Measurements from ENCODE around the gene CEBPZ.

Gene CEBPZ

GRCh38 chr2:37171624-37171950, 59.8 kb downstream of the CEBPZ start:
- Histone ChIP-seq H3K79me2 (ENCODE audit: insufficient read depth, low read length) (no peaks in the 10 kb centered on the region), H3K9ac (ENCODE audit: low read depth, low read length) (no peak overlapping the region), H3K9me3 (ENCODE audit: insufficient read depth, low read length, severe bottlenecking) (no peaks in the 10 kb centered on the region), H3K36me3 (ENCODE audit: insufficient read depth, low read length) (no peaks in the 10 kb centered on the region), H4K20me1 (ENCODE audit: insufficient read depth, low read length) (no peaks in the 10 kb centered on the region), H3K27ac (ENCODE audit: low read length) (no peak overlapping the region), H3K4me3 (ENCODE audit: low read depth in 1 of 2, low read length in 2 of 2) (no peak overlapping the region), H3K4me1 (ENCODE audit: insufficient read depth, low read length) (no peaks in the 10 kb centered on the region), H3K4me2 (ENCODE audit: insufficient read depth, low read length) (no peak overlapping the region), H3K27me3 (ENCODE audit: insufficient read depth, low read length, poor library complexity) (no peaks in the 10 kb centered on the region), H2AFZ (ENCODE audit: low read depth, low read length) (no peak overlapping the region)
- DNase-seq (no peak), ATAC-seq (ENCODE audit: insufficient read depth, low read depth) (no peak)
- TF ChIP-seq CTCF (IDR thresholded peaks at IDR 0.05; ENCODE audit: borderline replicate concordance, extremely low read depth, low read length, poor library complexity, severe bottlenecking) (no peak), EZH2 (IDR thresholded peaks at IDR 0.05; ENCODE audit: borderline replicate concordance, low read depth, low read length, severe bottlenecking) (no peak)

GRCh38 chr2:37168217-37168981, 63.0 kb downstream of the CEBPZ start:
- TF ChIP-seq EZH2 (IDR thresholded peaks at IDR 0.05; ENCODE audit: borderline replicate concordance, low read depth, low read length, severe bottlenecking) (no peak), CTCF (IDR thresholded peaks at IDR 0.05; ENCODE audit: borderline replicate concordance, extremely low read depth, low read length, poor library complexity, severe bottlenecking) (peak; percentile 82)
- no peaks in the 10 kb centered on the region for H4K20me1 ChIP-seq (ENCODE audit: insufficient read depth, low read length)
- H3K9ac ChIP-seq (ENCODE audit: low read depth, low read length) = no peak overlapping the region
- no peaks in the 10 kb centered on the region for H3K27me3 ChIP-seq (ENCODE audit: insufficient read depth, low read length, poor library complexity)
- no peak overlapping the region for H3K4me2 ChIP-seq (ENCODE audit: insufficient read depth, low read length)
- ATAC-seq (ENCODE audit: insufficient read depth, low read depth) (peak; percentile 99), DNase-seq (peak; percentile 48)
- H3K36me3 ChIP-seq (ENCODE audit: insufficient read depth, low read length) = no peaks in the 10 kb centered on the region
- peaks cover 15% of the 10 kb centered on the region for H3K9me3 ChIP-seq (ENCODE audit: insufficient read depth, low read length, severe bottlenecking)
- H3K79me2 ChIP-seq (ENCODE audit: insufficient read depth, low read length) = no peaks in the 10 kb centered on the region
- no peak overlapping the region for H3K4me3 ChIP-seq (ENCODE audit: low read depth in 1 of 2, low read length in 2 of 2)
- peak overlapping the region; percentile 45; the same call in 1 of the 2 replicates for H2AFZ ChIP-seq (ENCODE audit: low read depth, low read length)
- no peak overlapping the region for H3K27ac ChIP-seq (ENCODE audit: low read length)
- H3K4me1 ChIP-seq (ENCODE audit: insufficient read depth, low read length) = no peaks in the 10 kb centered on the region

GRCh38 chr2:37167636-37168180, 63.7 kb downstream of the CEBPZ start:
- TF ChIP-seq CTCF (IDR thresholded peaks at IDR 0.05; ENCODE audit: borderline replicate concordance, extremely low read depth, low read length, poor library complexity, severe bottlenecking) (no peak), EZH2 (IDR thresholded peaks at IDR 0.05; ENCODE audit: borderline replicate concordance, low read depth, low read length, severe bottlenecking) (no peak)
- Histone ChIP-seq H3K4me3 (ENCODE audit: low read depth in 1 of 2, low read length in 2 of 2) (no peak overlapping the region), H3K9me3 (ENCODE audit: insufficient read depth, low read length, severe bottlenecking) (peaks cover 16% of the 10 kb centered on the region), H2AFZ (ENCODE audit: low read depth, low read length) (no peak overlapping the region), H4K20me1 (ENCODE audit: insufficient read depth, low read length) (no peaks in the 10 kb centered on the region), H3K27me3 (ENCODE audit: insufficient read depth, low read length, poor library complexity) (no peaks in the 10 kb centered on the region), H3K79me2 (ENCODE audit: insufficient read depth, low read length) (no peaks in the 10 kb centered on the region), H3K36me3 (ENCODE audit: insufficient read depth, low read length) (no peaks in the 10 kb centered on the region), H3K27ac (ENCODE audit: low read length) (no peak overlapping the region), H3K9ac (ENCODE audit: low read depth, low read length) (no peak overlapping the region), H3K4me1 (ENCODE audit: insufficient read depth, low read length) (no peaks in the 10 kb centered on the region), H3K4me2 (ENCODE audit: insufficient read depth, low read length) (no peak overlapping the region)
- no peak for ATAC-seq (ENCODE audit: insufficient read depth, low read depth)
- DNase-seq = no peak

All from DND-41 (cell line).